Activated T-cell treated with anti-CD3 and anti-CD28 coated beads for 48 hours (primary cell): ENCODE measurements around the gene TNS3.

Experiments
- DNase-seq: peaks from one replicate; pipeline ENCODE4 v3.0.0-alpha.2; 2020; ENCODE audit warnings: low read depth

The TNS3 gene

GRCh38 chr7:47255007-47255406, 326.9 kb downstream of the TNS3 start:
- no peak for DNase-seq

GRCh38 chr7:47254081-47254977, 327.6 kb downstream of the TNS3 start:
- DNase-seq, result peak; percentile 54

GRCh38 chr7:47253650-47254080, 328.2 kb downstream of the TNS3 start:
- DNase-seq, result no peak

GRCh38 chr7:47252675-47253074, 329.2 kb downstream of the TNS3 start:
- DNase-seq, result no peak

- no peak for DNase-seq
Observed at GRCh38 chr7:47249361-47249760, 332.6 kb downstream of the TNS3 start.

- DNase-seq, result no peak
Observed at GRCh38 chr7:47248797-47249196, 333.1 kb downstream of the TNS3 start.

- DNase-seq, result no peak
Observed at GRCh38 chr7:47247132-47247531, 334.8 kb downstream of the TNS3 start.

GRCh38 chr7:47244692-47245091, 337.2 kb downstream of the TNS3 start:
- no peak for DNase-seq

GRCh38 chr7:47241112-47242065, 340.5 kb downstream of the TNS3 start:
- DNase-seq, result no peak

- DNase-seq, result no peak
Observed at GRCh38 chr7:47239931-47240421, 341.9 kb downstream of the TNS3 start.

- no peak for DNase-seq
Observed at GRCh38 chr7:47239034-47239433, 342.9 kb downstream of the TNS3 start.

- DNase-seq, result no peak
Observed at GRCh38 chr7:47236480-47237129, 345.3 kb downstream of the TNS3 start.

- no peak for DNase-seq
Observed at GRCh38 chr7:47233996-47234395, 347.9 kb downstream of the TNS3 start.

- no peak for DNase-seq
Observed at GRCh38 chr7:47232751-47233412, 349.0 kb downstream of the TNS3 start.

- no peak for DNase-seq
Observed at GRCh38 chr7:47231627-47232026, 350.3 kb downstream of the TNS3 start.

- DNase-seq, result no peak
Observed at GRCh38 chr7:47231032-47231431, 350.9 kb downstream of the TNS3 start.

GRCh38 chr7:47228386-47229014, 353.4 kb downstream of the TNS3 start:
- DNase-seq, result no peak

GRCh38 chr7:47227762-47228177, 354.1 kb downstream of the TNS3 start:
- no peak for DNase-seq

- no peak for DNase-seq
Observed at GRCh38 chr7:47226696-47227095, 355.2 kb downstream of the TNS3 start.

GRCh38 chr7:47225387-47226131, 356.4 kb downstream of the TNS3 start:
- no peak for DNase-seq
